AG10803 (cell line): ENCODE results near the gene TRAPPC3L.

Experiments
- DNase-seq: peaks from one replicate; pipeline ENCODE4 v3.0.0; 2010; ENCODE audit warnings: low read depth
- H3K4me3 ChIP-seq: 2 replicates; pipeline ENCODE4 v1.5.1; 2011; ENCODE audit warnings: mild to moderate bottlenecking, low read length, control low read depth
- CTCF ChIP-seq: conservative IDR thresholded peaks from 2 replicates; pipeline ENCODE4 v1.5.1; 2011; ENCODE audit warnings: mild to moderate bottlenecking, low read length, control low read depth, inconsistent platforms

TRAPPC3L gene

GRCh38 chr6:116577486-116577885 is 32.0 kb upstream of the TRAPPC3L start:
- DNase-seq: no peak
- no peak for TF ChIP-seq CTCF
- H3K4me3 ChIP-seq: no peak overlapping the region

GRCh38 chr6:116575227-116575626 is 29.7 kb upstream of the TRAPPC3L start:
- no peak for TF ChIP-seq CTCF
- no peak overlapping the region for H3K4me3 ChIP-seq
- no peak for DNase-seq

DNA sequence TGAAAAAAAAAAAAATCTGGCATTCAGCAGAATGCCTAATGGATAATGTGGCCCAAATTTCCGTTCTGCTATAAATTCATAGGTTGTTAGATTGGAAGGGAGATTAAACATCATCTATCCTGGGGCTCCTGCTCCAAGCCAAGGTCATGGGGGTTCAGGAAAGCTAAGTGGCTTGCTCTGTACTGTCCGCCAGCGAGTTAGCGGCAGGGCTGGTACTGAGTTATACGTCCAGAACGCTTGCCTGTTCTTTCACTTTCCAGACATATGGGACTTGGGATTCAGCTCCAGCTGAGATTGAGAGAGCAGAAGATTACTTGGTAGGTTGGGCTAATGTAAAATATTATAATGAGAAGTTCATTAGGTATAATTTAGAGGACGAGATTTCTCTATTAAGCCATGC is 26.7 kb upstream of the TRAPPC3L start:
- no peak for TF ChIP-seq CTCF
- peak overlapping the region; percentile 97 for H3K4me3 ChIP-seq
- DNase-seq: peak; percentile 41

DNA sequence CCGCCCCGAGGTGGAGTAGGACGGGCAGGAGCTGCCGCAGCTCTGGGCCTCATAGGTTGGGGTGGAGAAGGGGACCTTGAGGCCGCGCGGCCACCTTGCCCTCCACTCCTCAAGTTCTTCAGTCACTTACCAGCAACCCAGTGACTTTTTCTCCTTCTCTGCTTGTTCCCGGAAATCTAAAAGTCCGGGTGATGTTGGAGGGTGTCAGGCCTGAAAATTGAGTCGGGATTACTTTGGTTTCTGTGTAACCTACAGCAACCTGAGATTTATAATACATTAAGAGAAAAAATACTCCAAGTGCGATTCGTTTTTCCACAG is 26.2 kb upstream of the TRAPPC3L start:
- no peak for DNase-seq
- H3K4me3 ChIP-seq: peak overlapping the region; percentile 97
- TF ChIP-seq CTCF: no peak

DNA sequence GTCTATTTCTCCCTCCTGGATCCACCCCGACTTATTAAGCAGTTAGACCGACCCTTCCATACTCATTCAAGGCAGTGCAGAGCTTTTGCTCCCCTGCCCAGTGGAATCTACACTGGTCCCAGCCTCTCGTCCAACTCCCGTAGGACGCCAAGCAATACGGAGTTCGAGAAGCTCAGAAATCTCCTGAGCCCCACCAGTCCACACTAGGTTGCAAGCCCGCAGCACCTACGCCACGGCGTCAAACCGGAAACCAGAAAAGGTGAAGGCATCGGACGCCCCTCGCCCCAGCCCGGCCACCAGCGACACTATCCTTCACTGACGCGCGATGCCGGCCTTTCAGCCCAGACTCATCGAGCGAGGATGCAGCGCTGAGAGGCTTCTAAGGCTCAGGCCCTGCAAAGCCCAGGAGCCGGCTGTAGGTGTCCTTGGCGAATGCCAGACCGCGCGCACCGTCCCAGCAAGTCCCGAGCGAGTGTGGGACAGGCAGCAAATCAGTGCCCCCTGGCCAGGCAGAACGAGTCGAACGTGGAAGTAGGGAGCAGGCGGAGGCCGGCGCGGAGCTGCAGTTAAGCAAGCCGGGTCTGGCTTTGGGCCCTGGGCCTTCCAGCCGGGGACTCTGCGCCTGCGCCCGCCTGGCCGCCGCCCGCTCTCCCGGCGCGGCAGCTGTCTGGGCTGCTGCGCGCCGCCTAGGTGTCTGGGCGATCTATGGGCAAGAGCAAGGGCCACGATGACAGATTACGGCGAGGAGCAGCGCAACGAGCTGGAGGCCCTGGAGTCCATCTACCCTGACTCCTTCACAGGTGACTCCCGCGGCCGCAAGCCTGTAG is 25.6 kb upstream of the TRAPPC3L start, which contains the start of gene RWDD1:
RWDD1 (plus strand) TSS at position 649 of the 827 bp plus-strand sequence; CDS start at position 728, 79 bp downstream.
- DNase-seq: peak; percentile 100
- no peak for TF ChIP-seq CTCF
- H3K4me3 ChIP-seq: peak within 1 kb of the TSS; percentile 97

- DNase-seq: no peak
- no peak for TF ChIP-seq CTCF
- no peak overlapping the region for H3K4me3 ChIP-seq
Observed at GRCh38 chr6:116568821-116569755, 23.6 kb upstream of the TRAPPC3L start.

DNA sequence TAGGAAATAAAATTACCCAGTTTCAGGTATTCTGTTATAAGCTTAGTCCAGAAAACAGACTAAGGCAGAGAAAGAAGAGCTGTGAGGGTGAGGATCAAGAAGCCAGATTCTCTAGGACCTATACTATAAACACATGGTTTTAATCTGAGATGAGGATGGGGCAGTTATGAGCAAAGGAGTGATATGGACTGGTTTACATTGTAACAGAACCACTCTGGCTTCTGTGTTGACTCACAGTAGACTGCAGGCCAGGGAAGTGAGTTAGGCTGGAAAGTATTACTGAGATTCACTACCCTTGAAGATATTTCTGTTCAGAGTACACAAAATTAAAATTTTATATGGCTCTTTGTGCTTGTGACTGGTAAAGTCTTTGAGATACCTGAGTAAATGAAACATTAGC is 22.6 kb upstream of the TRAPPC3L start:
- H3K4me3 ChIP-seq: no peak overlapping the region
- TF ChIP-seq CTCF: no peak
- DNase-seq: peak; percentile 32
